Activated CD4-positive, alpha-beta T cell treated with anti-CD3 and anti-CD28 coated beads for 36 hours (primary cell): ENCODE results near the gene HAPLN3. TPM values are rescaled to one million over a fixed set of nuclear protein-coding genes. Genes with fewer than 3 reads are reported as not detected.
"Not testable (repeated sequence)": the region's sequence is repeated elsewhere in the genome, so short reads cannot be mapped to it uniquely, and the experiment has no call there.

Experiments used
- ATAC-seq: fragments of 200-7000 bp; cut with Tn5 transposase; one replicate; pipeline ENCODE4 v1.10.0; 2021; ENCODE audit warnings: mild to moderate bottlenecking, moderate library complexity
- CTCF ChIA-PET: fragments of 350-600 bp; sonication (Branson Sonifier 250); formaldehyde crosslinking; loops from one replicate; lab custom pipeline; 2021; ENCODE audit warnings: antibody characterized with exemption; lab: Charles Lee
- POLR2A ChIA-PET: fragments of 350-600 bp; sonication (Branson Sonifier 250); formaldehyde crosslinking; loops from one replicate; lab custom pipeline; 2021; ENCODE audit warnings: antibody characterized with exemption, inconsistent platforms; lab: Charles Lee
- DNase-seq: peaks from one replicate; pipeline ENCODE4 v3.0.0-alpha.2; 2020
- H3K27ac Mint-ChIP-seq: one replicate; pipeline ENCODE4 v1.8.0; 2021; ENCODE audit warnings: mixed read lengths
- H3K27me3 Mint-ChIP-seq: one replicate; pipeline ENCODE4 v1.8.0; 2021; ENCODE audit warnings: mixed read lengths
- H3K36me3 Mint-ChIP-seq: one replicate; pipeline ENCODE4 v1.8.0; 2021; ENCODE audit warnings: low read depth, mixed read lengths
- H3K4me1 Mint-ChIP-seq: one replicate; pipeline ENCODE4 v1.8.0; 2021; ENCODE audit warnings: mixed read lengths
- H3K4me3 Mint-ChIP-seq: one replicate; pipeline ENCODE4 v1.8.0; 2021; ENCODE audit warnings: mild to moderate bottlenecking, moderate library complexity, mixed read lengths
- H3K9me3 Mint-ChIP-seq: one replicate; pipeline ENCODE4 v1.8.0; 2021; ENCODE audit warnings: low read depth, mixed read lengths
- intact Hi-C, 2 experiments: fragments of 100-400 bp; cut with DNase I in 1 of 2; cut with micrococcal nuclease in 1 of 2; formaldehyde crosslinking; loops; one replicate each; pipeline versions ENCODE4 v1.14.2 to v1.15.1; 2022 to 2024; cut with DNase I, micrococcal nuclease
- total RNA-seq, 2 experiments: library from RNA; stranded (reverse); gene quantifications; one replicate each; pipeline ENCODE4 v1.2.3, GENCODE V29; 2021

HAPLN3 gene, protein sequence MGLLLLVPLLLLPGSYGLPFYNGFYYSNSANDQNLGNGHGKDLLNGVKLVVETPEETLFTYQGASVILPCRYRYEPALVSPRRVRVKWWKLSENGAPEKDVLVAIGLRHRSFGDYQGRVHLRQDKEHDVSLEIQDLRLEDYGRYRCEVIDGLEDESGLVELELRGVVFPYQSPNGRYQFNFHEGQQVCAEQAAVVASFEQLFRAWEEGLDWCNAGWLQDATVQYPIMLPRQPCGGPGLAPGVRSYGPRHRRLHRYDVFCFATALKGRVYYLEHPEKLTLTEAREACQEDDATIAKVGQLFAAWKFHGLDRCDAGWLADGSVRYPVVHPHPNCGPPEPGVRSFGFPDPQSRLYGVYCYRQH
- 10 to 100 TPM; 53.9 to 64.1 TPM for total RNA-seq

DNA sequence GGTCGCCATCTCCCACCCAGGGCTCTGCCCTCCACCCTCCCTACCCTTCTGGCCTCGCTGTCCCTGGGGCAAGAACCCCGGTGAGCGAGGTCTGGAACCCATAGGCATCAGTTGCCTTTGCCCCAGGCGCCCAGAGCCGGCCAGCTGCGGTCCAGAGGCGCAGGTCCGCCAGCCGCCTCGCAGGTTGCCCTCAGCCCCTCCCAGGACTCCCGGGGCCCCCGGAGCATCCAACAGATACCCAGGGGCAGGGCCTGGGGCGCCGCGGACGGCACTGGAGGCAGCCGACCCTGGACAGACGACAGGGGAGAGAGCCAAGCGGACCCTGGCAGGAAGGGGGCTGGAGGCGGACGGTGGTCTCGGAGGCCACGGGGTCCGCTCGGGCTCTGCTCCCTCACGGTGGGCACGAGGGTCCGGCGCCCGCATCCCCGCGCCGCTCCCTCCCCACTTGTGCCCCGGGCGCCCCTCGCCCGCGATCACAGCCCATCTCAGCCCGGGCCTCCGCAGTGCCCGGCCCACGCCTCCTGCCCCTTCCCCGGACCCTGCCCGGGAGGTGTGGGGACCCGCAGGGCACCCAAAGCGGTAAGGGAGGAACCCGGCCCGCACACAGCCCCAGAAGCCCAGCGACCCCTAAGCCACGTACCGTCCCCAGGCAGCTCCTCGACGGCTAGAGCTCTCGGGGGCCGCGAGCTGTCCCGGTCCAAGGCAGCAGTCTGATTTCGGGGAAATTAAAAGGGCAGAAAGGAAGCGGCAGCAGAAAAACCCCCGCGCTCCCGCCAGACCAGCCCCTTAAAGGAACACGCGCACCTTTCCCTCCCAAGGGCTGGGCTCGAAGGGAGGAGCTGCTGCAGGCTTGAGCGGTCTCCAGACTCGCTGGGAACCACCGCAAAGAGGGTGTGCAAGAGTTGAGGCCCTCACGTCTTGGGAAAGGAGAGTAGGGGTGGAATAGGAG lies at the start of gene HAPLN3:
TSS of gene HAPLN3 (minus strand) at position 726 of the 949 bp plus-strand sequence. CDS start 8,246 bp downstream, outside the sequence.
- peaks cover 32% of the 10 kb centered on the region for H3K4me1 Mint-ChIP-seq
- H3K27ac Mint-ChIP-seq: peak within 1 kb of the TSS; percentile 81
- H3K27me3 Mint-ChIP-seq: no peaks in the 10 kb centered on the region
- intact Hi-C loops: loop anchor here (1.0 to 10.0 kb wide), 12 partner anchors 9 to 440 kb away; partner anchors contain the start of genes MFGE8 (in 2 of the 2), ABHD2 (in 1 of the 2), FANCI (in 1 of the 2) and POLG (in 1 of the 2)
- DNase-seq (peak; percentile 82), ATAC-seq (peak; percentile 62)
- H3K9me3 Mint-ChIP-seq: no peaks in the 10 kb centered on the region
- CTCF ChIA-PET: interaction anchor here (0.6 to 2.2 kb wide), 12 partner anchors 8 to 324 kb away, joined by 3 to 21 read pairs (median 4); no protein-coding TSS in a partner anchor
- POLR2A ChIA-PET: interaction anchor here (0.6 to 0.7 kb wide), 3 partner anchors 9 to 23 kb away, joined by 3 to 5 read pairs (median 3); no protein-coding TSS in a partner anchor
- peaks cover 12% of the 10 kb centered on the region for H3K36me3 Mint-ChIP-seq
- peak within 1 kb of the TSS; percentile 83 for H3K4me3 Mint-ChIP-seq

DNA sequence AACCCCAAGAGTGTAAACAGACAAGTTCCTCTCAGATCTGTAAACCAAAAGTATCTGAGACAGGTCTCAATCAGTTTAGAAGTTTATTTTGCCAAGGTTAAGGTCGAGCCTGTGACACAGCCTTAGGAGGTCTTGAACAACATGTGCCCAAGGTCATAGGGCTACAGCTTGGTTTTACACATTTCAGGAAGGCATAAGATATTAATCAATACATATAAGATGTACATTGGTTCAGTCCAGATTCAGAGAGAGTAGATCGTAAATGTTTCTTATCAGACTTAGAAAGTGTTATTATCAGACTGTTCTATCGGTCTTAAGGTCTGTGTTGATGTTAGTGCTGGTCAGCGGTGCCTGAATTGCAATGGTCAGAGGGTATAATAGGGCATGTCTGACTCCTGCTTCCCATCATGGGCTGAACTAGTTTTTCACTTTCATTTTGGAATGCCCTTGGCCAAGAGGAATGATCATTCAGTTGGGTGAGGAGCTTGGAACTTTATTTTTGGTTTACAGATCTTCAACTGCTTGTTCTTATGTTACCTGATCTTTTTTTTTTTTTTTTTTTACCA lies 44.8 kb upstream of the HAPLN3 start:
- H3K4me3 Mint-ChIP-seq: no peak overlapping the region
- no peak for ATAC-seq
- no peak for DNase-seq
- no peaks in the 10 kb centered on the region for H3K4me1 Mint-ChIP-seq
- H3K36me3 Mint-ChIP-seq: no peaks in the 10 kb centered on the region
- H3K27me3 Mint-ChIP-seq: no peaks in the 10 kb centered on the region
- H3K27ac Mint-ChIP-seq: no peak overlapping the region
- ChIA-PET CTCF (interaction anchor here (0.7 to 1.6 kb wide), 3 partner anchors 13 to 35 kb away, joined by 3 to 4 read pairs (median 4); no protein-coding TSS in a partner anchor), POLR2A (no interaction called here)
- H3K9me3 Mint-ChIP-seq: no peaks in the 10 kb centered on the region
- intact Hi-C loops: no loop called here

DNA sequence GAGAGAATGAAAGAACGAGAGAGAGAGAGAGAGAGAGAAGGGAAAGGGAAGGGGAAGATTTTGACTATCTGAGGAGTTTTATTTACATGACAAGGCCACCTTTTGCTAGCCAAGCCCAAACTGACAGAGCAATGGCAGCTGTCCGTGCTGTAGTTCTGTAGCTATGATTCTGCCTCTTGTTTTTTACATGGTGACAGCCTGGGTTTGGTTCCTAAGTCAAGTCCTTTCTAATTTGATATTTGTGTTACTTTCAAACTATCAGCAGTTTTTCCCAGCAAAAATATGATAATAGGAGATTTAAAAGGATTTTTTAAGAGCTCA lies 44.1 kb upstream of the HAPLN3 start:
- ChIA-PET CTCF (interaction anchor here (0.7 to 1.6 kb wide), 3 partner anchors 13 to 35 kb away, joined by 3 to 4 read pairs (median 4); no protein-coding TSS in a partner anchor), POLR2A (no interaction called here)
- no peak overlapping the region for H3K4me3 Mint-ChIP-seq
- intact Hi-C loops: no loop called here
- H3K9me3 Mint-ChIP-seq: peaks cover 3% of the 10 kb centered on the region
- ATAC-seq (no peak), DNase-seq (no peak)
- no peaks in the 10 kb centered on the region for H3K36me3 Mint-ChIP-seq
- H3K27ac Mint-ChIP-seq: no peak overlapping the region
- no peaks in the 10 kb centered on the region for H3K27me3 Mint-ChIP-seq
- no peaks in the 10 kb centered on the region for H3K4me1 Mint-ChIP-seq

DNA sequence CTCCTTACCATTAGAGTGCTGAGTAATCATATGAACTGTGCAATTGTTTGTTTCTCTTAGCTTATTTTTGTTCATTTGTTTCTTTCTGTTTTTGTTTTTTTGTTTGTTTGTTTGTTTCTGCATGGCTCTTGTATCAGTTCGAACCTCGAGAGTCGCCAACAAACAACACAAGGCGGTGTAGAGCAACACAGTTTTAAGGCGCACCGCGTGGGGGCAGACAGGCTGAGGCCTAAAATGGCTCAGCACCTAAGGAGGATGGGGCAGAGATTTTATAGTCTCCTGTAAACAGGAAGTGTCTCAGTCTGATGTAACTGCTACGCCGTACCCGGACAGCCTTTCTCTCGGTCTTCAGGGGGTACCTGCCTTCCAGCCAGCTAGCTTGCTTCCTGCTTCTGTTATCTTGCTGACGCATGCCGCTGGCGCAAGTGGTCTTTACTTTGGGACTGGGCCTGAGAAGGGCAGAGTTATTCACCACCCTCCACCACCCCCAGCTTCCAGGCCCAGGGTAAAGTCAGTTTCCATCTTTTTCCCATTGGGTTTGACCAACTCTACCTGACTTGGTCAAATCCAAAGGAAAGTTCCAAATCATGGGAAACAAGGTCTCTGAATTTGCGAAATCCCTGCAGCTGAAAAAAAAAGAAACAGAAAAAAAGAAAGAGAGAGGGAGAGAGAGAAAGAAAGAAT lies 43.6 kb upstream of the HAPLN3 start:
- Mint-ChIP-seq H3K4me3 (no peak overlapping the region), H3K4me1 (no peaks in the 10 kb centered on the region), H3K36me3 (no peaks in the 10 kb centered on the region), H3K27ac (no peak overlapping the region), H3K9me3 (peaks cover 3% of the 10 kb centered on the region), H3K27me3 (no peaks in the 10 kb centered on the region)
- POLR2A ChIA-PET: interaction anchor here (0.6 kb wide), 1 partner anchor 75 kb away, joined by 3 read pairs; no protein-coding TSS in a partner anchor
- intact Hi-C loops: no loop called here
- DNase-seq (no peak), ATAC-seq (no peak)
- CTCF ChIA-PET: interaction anchor here (0.5 to 1.6 kb wide), 4 partner anchors 14 to 89 kb away, joined by 4 read pairs; no protein-coding TSS in a partner anchor

DNA sequence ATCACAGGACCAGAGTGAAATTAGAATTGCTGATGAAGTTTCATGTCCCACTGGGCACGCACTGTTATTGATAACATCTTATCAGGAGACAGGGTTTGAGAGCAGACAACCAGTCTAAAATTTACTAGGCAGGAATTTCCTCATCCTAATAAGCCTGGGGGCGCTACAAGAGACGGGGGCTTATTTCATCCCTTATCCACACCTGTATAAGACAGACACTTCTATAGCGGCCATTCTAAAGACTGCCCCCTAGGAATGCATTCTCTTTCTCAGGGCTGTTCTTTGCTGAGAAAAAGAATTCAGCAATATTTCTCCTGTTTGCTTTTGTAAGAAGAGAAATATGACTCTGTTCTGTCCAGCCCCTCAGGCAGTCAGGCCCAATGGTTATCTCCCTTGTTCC lies 39.1 kb upstream of the HAPLN3 start:
- H3K36me3 Mint-ChIP-seq, ATAC-seq, H3K4me3 Mint-ChIP-seq, H3K9me3 Mint-ChIP-seq, H3K27me3 Mint-ChIP-seq, DNase-seq, intact Hi-C loops, POLR2A ChIA-PET, H3K4me1 Mint-ChIP-seq, H3K27ac Mint-ChIP-seq: not testable (repeated sequence)
- CTCF ChIA-PET: interaction anchor here (0.7 kb wide), 1 partner anchor 249 kb away, joined by 3 read pairs; no protein-coding TSS in a partner anchor

DNA sequence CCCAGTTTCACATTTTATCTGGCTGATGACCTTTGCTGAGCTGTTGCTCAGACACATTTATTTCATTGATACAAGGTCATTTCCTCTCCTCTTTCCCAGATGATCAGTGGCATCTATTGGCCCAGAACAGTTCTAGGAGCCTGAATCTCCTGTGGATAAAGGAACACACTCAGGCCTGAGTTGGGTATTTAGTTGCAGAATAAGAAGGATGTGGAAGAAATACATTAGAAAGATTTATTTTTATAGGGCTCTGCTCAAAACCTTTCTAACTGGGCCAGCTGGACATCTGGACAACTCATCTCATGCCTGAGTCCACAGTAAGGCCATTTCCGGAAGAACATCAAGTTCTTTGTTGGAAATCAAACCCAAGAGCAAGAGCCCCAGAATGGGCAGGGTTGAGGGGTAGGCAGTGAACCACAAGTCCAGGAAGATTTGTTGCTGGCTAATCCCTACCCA lies 37.6 kb upstream of the HAPLN3 start:
- Mint-ChIP-seq H3K9me3 (peaks cover 7% of the 10 kb centered on the region), H3K4me3 (no peak overlapping the region), H3K4me1 (no peaks in the 10 kb centered on the region), H3K27ac (no peak overlapping the region), H3K36me3 (no peaks in the 10 kb centered on the region), H3K27me3 (no peaks in the 10 kb centered on the region)
- ChIA-PET POLR2A (no interaction called here), CTCF (no interaction called here)
- DNase-seq (no peak), ATAC-seq (no peak)
- intact Hi-C loops: no loop called here

DNA sequence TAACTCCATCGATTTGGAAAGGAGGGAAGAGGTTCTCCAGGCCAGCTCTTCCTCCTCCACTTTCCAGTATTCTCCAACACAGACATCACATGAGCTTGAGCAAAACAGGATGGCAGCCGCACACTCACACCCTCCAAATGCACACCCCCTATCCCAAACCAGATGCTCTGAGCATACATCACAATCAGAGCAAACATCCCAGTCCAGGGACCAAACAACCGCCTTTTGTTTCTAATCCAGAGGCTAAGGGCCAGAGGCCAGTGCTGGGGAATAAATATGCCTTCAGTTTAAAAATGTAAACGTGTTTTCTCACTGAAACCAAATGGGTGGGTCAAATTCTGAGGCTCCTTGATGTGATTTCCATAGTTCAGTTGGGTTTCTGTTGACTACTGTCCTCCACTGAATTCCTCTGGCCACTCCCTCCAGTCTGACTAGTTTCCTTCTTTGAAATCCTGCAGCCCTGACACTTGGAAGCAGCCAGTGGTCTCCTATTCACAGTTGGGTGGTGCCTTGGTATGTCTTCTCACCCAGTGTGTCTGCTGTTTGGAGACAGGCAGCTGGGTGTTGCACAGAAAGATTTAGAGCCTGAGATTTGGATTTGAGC lies 37.0 kb upstream of the HAPLN3 start:
- ATAC-seq (no peak), DNase-seq (no peak)
- ChIA-PET POLR2A (no interaction called here), CTCF (no interaction called here)
- H3K27ac Mint-ChIP-seq: no peak overlapping the region
- no peaks in the 10 kb centered on the region for H3K36me3 Mint-ChIP-seq
- H3K27me3 Mint-ChIP-seq: no peaks in the 10 kb centered on the region
- peaks cover 8% of the 10 kb centered on the region for H3K9me3 Mint-ChIP-seq
- H3K4me3 Mint-ChIP-seq: no peak overlapping the region
- intact Hi-C loops: no loop called here
- no peaks in the 10 kb centered on the region for H3K4me1 Mint-ChIP-seq

DNA sequence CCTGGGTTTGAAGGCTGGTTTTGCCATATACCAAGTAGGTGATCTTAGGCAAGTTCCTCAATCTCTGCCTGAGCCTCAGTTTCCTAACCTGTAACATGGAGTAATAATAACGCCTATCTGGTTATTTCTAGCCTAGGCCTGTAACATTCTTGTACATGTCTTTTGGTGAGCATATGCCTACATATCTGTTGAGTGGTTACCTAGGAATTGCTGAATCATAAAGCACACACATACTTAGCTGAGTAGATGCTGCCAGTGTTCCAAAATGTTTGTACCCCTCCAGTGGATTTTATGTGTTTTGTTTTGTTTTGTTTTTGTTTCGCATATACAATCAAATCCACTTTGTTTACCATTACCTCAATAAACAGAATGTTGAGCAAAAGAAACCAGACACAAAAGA lies 35.2 kb upstream of the HAPLN3 start:
- ATAC-seq (no peak), DNase-seq (no peak)
- H3K27ac Mint-ChIP-seq: no peak overlapping the region
- intact Hi-C loops: no loop called here
- no peaks in the 10 kb centered on the region for H3K27me3 Mint-ChIP-seq
- ChIA-PET CTCF (interaction anchor here (1.3 kb wide), 1 partner anchor 26 kb away, joined by 4 read pairs; no protein-coding TSS in a partner anchor), POLR2A (no interaction called here)
- no peaks in the 10 kb centered on the region for H3K4me1 Mint-ChIP-seq
- H3K9me3 Mint-ChIP-seq: peaks cover 8% of the 10 kb centered on the region
- no peaks in the 10 kb centered on the region for H3K36me3 Mint-ChIP-seq
- H3K4me3 Mint-ChIP-seq: no peak overlapping the region

DNA sequence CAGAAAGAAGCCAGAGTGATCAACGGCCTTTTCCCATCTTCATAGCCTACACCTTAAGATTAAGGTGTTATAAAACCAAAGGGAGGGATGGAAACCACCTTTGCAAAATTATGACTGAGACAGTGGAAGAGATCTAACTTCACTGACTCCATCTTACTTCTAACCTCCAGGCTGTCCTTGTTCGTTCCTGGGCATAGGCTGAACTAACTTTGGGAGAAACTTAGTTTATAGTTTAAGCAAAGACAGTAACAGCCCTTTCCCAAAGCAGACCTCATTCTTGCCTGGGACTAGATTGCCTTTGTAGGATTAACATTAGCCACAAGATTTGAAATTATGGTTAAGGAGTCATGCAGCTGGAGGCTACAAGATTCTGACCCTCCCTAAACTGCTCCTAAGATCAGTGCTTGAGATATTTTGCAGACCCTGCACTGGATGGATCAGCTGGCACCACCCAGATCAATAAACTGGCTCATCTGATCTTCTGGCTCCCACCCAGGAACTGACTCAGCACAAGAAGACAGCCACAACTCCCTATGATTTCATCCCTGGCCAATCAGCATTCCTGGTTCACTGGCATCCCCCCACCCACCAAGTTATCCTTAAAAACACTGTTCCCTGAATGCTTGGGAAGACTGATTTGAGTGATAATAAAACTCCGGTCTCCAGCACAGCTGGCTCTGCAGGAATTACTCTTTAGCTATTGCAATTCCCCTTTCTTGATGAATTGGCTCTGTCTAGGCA lies 34.2 kb upstream of the HAPLN3 start:
- H3K9me3 Mint-ChIP-seq, H3K27ac Mint-ChIP-seq, H3K4me3 Mint-ChIP-seq, intact Hi-C loops, ATAC-seq, CTCF ChIA-PET, H3K27me3 Mint-ChIP-seq, POLR2A ChIA-PET, DNase-seq, H3K4me1 Mint-ChIP-seq, H3K36me3 Mint-ChIP-seq: not testable (repeated sequence)

DNA sequence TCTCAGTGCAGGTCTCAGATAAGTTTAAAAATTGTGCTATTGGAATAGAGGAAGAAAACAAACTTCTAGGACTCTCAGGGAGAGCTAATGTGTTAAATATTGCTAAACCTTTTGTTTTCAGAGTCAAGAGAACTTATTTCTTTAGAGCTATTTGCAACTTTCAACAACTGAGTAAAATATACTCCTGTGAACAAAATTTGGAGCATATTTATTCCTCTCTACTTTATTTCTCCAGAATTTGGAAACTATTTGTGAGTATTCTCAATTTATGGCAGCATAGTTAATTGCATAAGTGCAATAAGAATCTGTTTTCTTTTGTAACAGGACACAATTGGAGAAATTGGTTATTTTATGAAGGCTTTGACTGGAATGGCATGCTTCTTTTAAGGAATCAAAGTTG lies 32.8 kb upstream of the HAPLN3 start:
- CTCF ChIA-PET, ATAC-seq, DNase-seq, H3K36me3 Mint-ChIP-seq, H3K27me3 Mint-ChIP-seq, POLR2A ChIA-PET, H3K4me3 Mint-ChIP-seq, intact Hi-C loops, H3K4me1 Mint-ChIP-seq, H3K9me3 Mint-ChIP-seq, H3K27ac Mint-ChIP-seq: not testable (repeated sequence)
